ENCODE data around the gene EBF3.

Gene EBF3

GRCh38 chr10:129847741-129848483 is 116.2 kb downstream of the EBF3 start:
- no peak overlapping the region for H3K27ac Mint-ChIP-seq
- peaks cover 6% of the 10 kb centered on the region for H3K27me3 Mint-ChIP-seq

GRCh38 chr10:129846991-129847391 is 117.1 kb downstream of the EBF3 start:
- H3K27me3 Mint-ChIP-seq = peaks cover 6% of the 10 kb centered on the region
- no peak overlapping the region for H3K27ac Mint-ChIP-seq
- H3K36me3 Mint-ChIP-seq = no peaks in the 10 kb centered on the region
- H3K4me3 Mint-ChIP-seq = no peak overlapping the region
- H3K4me1 Mint-ChIP-seq = no peaks in the 10 kb centered on the region
- H3K9me3 Mint-ChIP-seq = no peaks in the 10 kb centered on the region

More at GRCh38 chr10:129847741-129848483, 116.2 kb downstream of the EBF3 start:
- Mint-ChIP-seq H3K4me1 (no peaks in the 10 kb centered on the region), H3K36me3 (no peaks in the 10 kb centered on the region), H3K9me3 (no peaks in the 10 kb centered on the region), H3K4me3 (no peak overlapping the region)

- H3K4me3 Mint-ChIP-seq = no peak overlapping the region
- H3K4me1 Mint-ChIP-seq = no peaks in the 10 kb centered on the region
- no peak overlapping the region for H3K27ac Mint-ChIP-seq
- no peaks in the 10 kb centered on the region for H3K36me3 Mint-ChIP-seq
- no peaks in the 10 kb centered on the region for H3K9me3 Mint-ChIP-seq
- no peaks in the 10 kb centered on the region for H3K27me3 Mint-ChIP-seq
Measured at GRCh38 chr10:129845111-129845753, 118.8 kb downstream of the EBF3 start.

- Mint-ChIP-seq H3K36me3 (no peaks in the 10 kb centered on the region), H3K27ac (no peak overlapping the region), H3K4me3 (no peak overlapping the region), H3K9me3 (no peaks in the 10 kb centered on the region), H3K4me1 (no peaks in the 10 kb centered on the region), H3K27me3 (no peaks in the 10 kb centered on the region)
Measured at GRCh38 chr10:129844216-129844766, 119.8 kb downstream of the EBF3 start.

GRCh38 chr10:129843702-129844101 is 120.4 kb downstream of the EBF3 start:
- Mint-ChIP-seq H3K4me3 (no peak overlapping the region), H3K27me3 (no peaks in the 10 kb centered on the region)

GRCh38 chr10:129843131-129843541 is 120.9 kb downstream of the EBF3 start:
- no peaks in the 10 kb centered on the region for H3K4me1 Mint-ChIP-seq
- no peaks in the 10 kb centered on the region for H3K27me3 Mint-ChIP-seq
- no peaks in the 10 kb centered on the region for H3K36me3 Mint-ChIP-seq
- no peak overlapping the region for H3K4me3 Mint-ChIP-seq
- no peak overlapping the region for H3K27ac Mint-ChIP-seq
- no peaks in the 10 kb centered on the region for H3K9me3 Mint-ChIP-seq

More at GRCh38 chr10:129843702-129844101, 120.4 kb downstream of the EBF3 start:
- H3K4me1 Mint-ChIP-seq = no peaks in the 10 kb centered on the region
- no peak overlapping the region for H3K27ac Mint-ChIP-seq
- no peaks in the 10 kb centered on the region for H3K9me3 Mint-ChIP-seq
- H3K36me3 Mint-ChIP-seq = no peaks in the 10 kb centered on the region

GRCh38 chr10:129842031-129842430 is 122.0 kb downstream of the EBF3 start:
- Mint-ChIP-seq H3K27me3 (no peaks in the 10 kb centered on the region), H3K36me3 (no peaks in the 10 kb centered on the region), H3K27ac (no peak overlapping the region)

GRCh38 chr10:129841590-129841989 is 122.5 kb downstream of the EBF3 start:
- no peak overlapping the region for H3K27ac Mint-ChIP-seq
- H3K4me3 Mint-ChIP-seq = no peak overlapping the region
- no peaks in the 10 kb centered on the region for H3K27me3 Mint-ChIP-seq
- no peaks in the 10 kb centered on the region for H3K9me3 Mint-ChIP-seq
- no peaks in the 10 kb centered on the region for H3K36me3 Mint-ChIP-seq
- no peaks in the 10 kb centered on the region for H3K4me1 Mint-ChIP-seq

More at GRCh38 chr10:129842031-129842430, 122.0 kb downstream of the EBF3 start:
- no peak overlapping the region for H3K4me3 Mint-ChIP-seq
- no peaks in the 10 kb centered on the region for H3K4me1 Mint-ChIP-seq
- no peaks in the 10 kb centered on the region for H3K9me3 Mint-ChIP-seq

GRCh38 chr10:129841071-129841470 is 123.0 kb downstream of the EBF3 start:
- no peaks in the 10 kb centered on the region for H3K36me3 Mint-ChIP-seq
- H3K9me3 Mint-ChIP-seq = no peaks in the 10 kb centered on the region
- H3K4me1 Mint-ChIP-seq = no peaks in the 10 kb centered on the region
- no peaks in the 10 kb centered on the region for H3K27me3 Mint-ChIP-seq
- no peak overlapping the region for H3K27ac Mint-ChIP-seq
- H3K4me3 Mint-ChIP-seq = no peak overlapping the region

GRCh38 chr10:129840196-129840590 is 123.9 kb downstream of the EBF3 start:
- no peaks in the 10 kb centered on the region for H3K4me1 Mint-ChIP-seq
- no peaks in the 10 kb centered on the region for H3K36me3 Mint-ChIP-seq
- no peak overlapping the region for H3K4me3 Mint-ChIP-seq
- no peak overlapping the region for H3K27ac Mint-ChIP-seq
- H3K9me3 Mint-ChIP-seq = no peaks in the 10 kb centered on the region
- H3K27me3 Mint-ChIP-seq = no peaks in the 10 kb centered on the region

- no peaks in the 10 kb centered on the region for H3K9me3 Mint-ChIP-seq
- H3K27ac Mint-ChIP-seq = no peak overlapping the region
- no peak overlapping the region for H3K4me3 Mint-ChIP-seq
- no peaks in the 10 kb centered on the region for H3K36me3 Mint-ChIP-seq
- no peaks in the 10 kb centered on the region for H3K27me3 Mint-ChIP-seq
- H3K4me1 Mint-ChIP-seq = no peaks in the 10 kb centered on the region
Measured at GRCh38 chr10:129839285-129840195, 124.5 kb downstream of the EBF3 start.

- no peaks in the 10 kb centered on the region for H3K36me3 Mint-ChIP-seq
- H3K27me3 Mint-ChIP-seq = no peaks in the 10 kb centered on the region
- no peak overlapping the region for H3K4me3 Mint-ChIP-seq
- H3K4me1 Mint-ChIP-seq = no peaks in the 10 kb centered on the region
- no peak overlapping the region for H3K27ac Mint-ChIP-seq
- H3K9me3 Mint-ChIP-seq = no peaks in the 10 kb centered on the region
Measured at GRCh38 chr10:129838794-129839193, 125.3 kb downstream of the EBF3 start.

GRCh38 chr10:129837909-129838582 is 126.0 kb downstream of the EBF3 start:
- no peak overlapping the region for H3K4me3 Mint-ChIP-seq
- H3K36me3 Mint-ChIP-seq = no peaks in the 10 kb centered on the region
- no peak overlapping the region for H3K27ac Mint-ChIP-seq
- H3K27me3 Mint-ChIP-seq = no peaks in the 10 kb centered on the region
- H3K9me3 Mint-ChIP-seq = no peaks in the 10 kb centered on the region
- H3K4me1 Mint-ChIP-seq = no peaks in the 10 kb centered on the region

GRCh38 chr10:129836253-129836652 is 127.8 kb downstream of the EBF3 start:
- H3K27ac Mint-ChIP-seq = no peak overlapping the region
- H3K4me3 Mint-ChIP-seq = no peak overlapping the region
- no peaks in the 10 kb centered on the region for H3K27me3 Mint-ChIP-seq
- no peaks in the 10 kb centered on the region for H3K4me1 Mint-ChIP-seq
- no peaks in the 10 kb centered on the region for H3K9me3 Mint-ChIP-seq
- no peaks in the 10 kb centered on the region for H3K36me3 Mint-ChIP-seq

All from activated naive CD4-positive, alpha-beta T cell treated with anti-CD3 and anti-CD28 coated beads, Interleukin-2, amount 50 U/mL, for 24 hours (primary cell).